ENCODE data around the gene DMXL2. TPM values are rescaled to one million over a fixed set of nuclear protein-coding genes. Genes with fewer than 3 reads are reported as not detected.

The DMXL2 gene
- total and polyA plus RNA-seq, 9 of the 15 experiments (the other 6 are each of a cell fraction or from before 2014, with no cell fraction given): 9.3 to 57.7 (median 30.7) TPM

DNA sequence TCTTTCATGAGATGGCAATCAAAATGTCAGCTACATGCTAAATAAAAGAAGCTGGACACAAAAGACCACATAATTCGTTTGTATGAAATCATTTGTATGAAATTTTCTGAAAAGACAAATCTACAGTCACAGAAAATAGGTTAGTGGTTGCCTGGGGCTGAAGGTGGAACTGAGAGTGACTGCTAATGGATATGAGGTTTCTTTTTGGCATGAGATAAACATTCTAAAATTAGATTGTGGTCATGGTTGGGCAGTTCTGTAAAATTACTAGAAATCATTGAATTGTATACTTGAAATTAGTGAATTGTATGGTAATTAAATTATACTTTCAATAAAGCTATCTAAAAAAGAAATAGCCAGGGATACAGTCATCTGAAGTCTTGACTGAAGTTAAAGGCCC is 2.7 kb upstream of the DMXL2 start:
- no peaks in the 10 kb centered on the region for H4K20me1 ChIP-seq (replicated peaks; ENCODE audit: control insufficient read depth, insufficient read depth, low read length)
- no peaks in the 10 kb centered on the region for H3K9me1 ChIP-seq (ENCODE audit: control insufficient read depth, insufficient read depth, low read length)
- FAIRE-seq: no peak
- 0% methylated on average over 1 of the region's 1 CpG for WGBS (ENCODE audit: insufficient coverage, low coverage, missing lambda C conversion rate)
- intact Hi-C loops (cut with micrococcal nuclease): loop anchor here (10.0 kb wide), 1 partner anchor 90 kb away; no protein-coding TSS in a partner anchor
- H3K79me2 ChIP-seq (ENCODE audit: control insufficient read depth, insufficient read depth, low read length): peaks cover 22% of the 10 kb centered on the region
- H3K9ac ChIP-seq (ENCODE audit: insufficient read depth in 1 of 2, low read depth in 2 of 2, low read length in 2 of 2): no peak overlapping the region
- H3K9me3 ChIP-seq (replicated peaks; ENCODE audit: control insufficient read depth, insufficient read depth, low read depth, low read length): no peaks in the 10 kb centered on the region
- POLR2A ChIA-PET: interaction anchor here (0.6 kb wide), 1 partner anchor 365 kb away, joined by 3 read pairs; no protein-coding TSS in a partner anchor
- peaks cover 17 to 19% of the 10 kb centered on the region in 2 experiments; a peak in 3 of 5 replicates for H3K4me1 ChIP-seq (replicated peaks in 1 of 2; ENCODE audit: control insufficient read depth in 2 of 2, insufficient read depth in 2 of 2, low read length in 2 of 2)
- H3K4me2 ChIP-seq (ENCODE audit: insufficient read depth, low read length): no peak overlapping the region
- no TSS peak for BruUV-seq (replicated peaks)
- no peaks in the 10 kb centered on the region for H3K36me3 ChIP-seq (ENCODE audit: control insufficient read depth, insufficient read depth, low read length)
- ATAC-seq: no peak
- peak; percentile 36; the same call in 1 of the 2 replicates for TF ChIP-seq MEF2A (IDR thresholded peaks at IDR 0.05; ENCODE audit: control insufficient read depth, low read depth, low read length)
- no peak for TF ChIP-seq ZBTB17 (CRISPR knock-in tag; IDR thresholded peaks at IDR 0.05)
- TF ChIP-seq ZNF766 (CRISPR knock-in tag; conservative IDR thresholded peaks at IDR 0.05): peak; percentile 52; the same call in 1 of the 2 replicates
- in situ Hi-C loops (cut with MboI): no loop called here
- DNase-seq (ENCODE audit: extremely low read depth in 1 of 4, low spot score in 3 of 4): no peak
- no peak overlapping the region for H3K27ac ChIP-seq (ENCODE audit: extremely low read depth, low read depth, low read length)
- no peak overlapping the region for H3K4me3 ChIP-seq
- no peaks in the 10 kb centered on the region for H3K27me3 ChIP-seq (ENCODE audit: control insufficient read depth in 2 of 2, insufficient read depth in 2 of 2, low read length in 2 of 2)
- CTCF ChIA-PET (ENCODE audit: low intra/inter-chr PET ratio): no interaction called here
- H2AFZ ChIP-seq (ENCODE audit: low read depth, low read length): no peak overlapping the region

DNA sequence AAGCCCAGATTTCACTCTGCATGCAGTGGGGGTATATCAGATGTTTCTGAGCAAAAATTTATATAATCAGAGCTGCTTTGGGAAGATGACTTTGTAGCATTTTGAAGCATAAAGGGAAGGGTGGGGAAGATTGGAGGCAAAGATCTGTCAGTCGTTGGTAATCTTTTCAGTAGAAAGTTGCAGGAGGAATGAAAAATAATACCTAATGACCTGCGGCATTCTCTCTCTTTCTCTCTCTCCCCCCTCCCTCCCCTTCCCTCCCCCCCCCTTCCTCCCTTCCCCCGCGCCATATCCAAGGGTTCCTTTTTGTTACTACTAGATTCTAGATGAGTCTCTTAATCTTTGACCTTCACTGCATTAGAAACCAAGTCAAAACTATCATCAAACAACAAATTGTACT is 1.5 kb upstream of the DMXL2 start:
- Histone ChIP-seq H3K4me2 (ENCODE audit: insufficient read depth, low read length) (peak overlapping the region; percentile 91; the same call in 1 of the 2 replicates), H3K36me3 (ENCODE audit: control insufficient read depth, insufficient read depth, low read length) (no peaks in the 10 kb centered on the region), H3K4me3 (no peak overlapping the region), H4K20me1 (replicated peaks; ENCODE audit: control insufficient read depth, insufficient read depth, low read length) (no peaks in the 10 kb centered on the region), H3K79me2 (ENCODE audit: control insufficient read depth, insufficient read depth, low read length) (peaks cover 32% of the 10 kb centered on the region), H3K9me3 (replicated peaks; ENCODE audit: control insufficient read depth, insufficient read depth, low read depth, low read length) (no peaks in the 10 kb centered on the region), H3K9me1 (ENCODE audit: control insufficient read depth, insufficient read depth, low read length) (no peaks in the 10 kb centered on the region), H3K9ac (ENCODE audit: insufficient read depth in 1 of 2, low read depth in 2 of 2, low read length in 2 of 2) (no peak overlapping the region), H3K27me3 (ENCODE audit: control insufficient read depth in 2 of 2, insufficient read depth in 2 of 2, low read length in 2 of 2) (no peaks in the 10 kb centered on the region), H3K27ac (ENCODE audit: extremely low read depth, low read depth, low read length) (no peak overlapping the region; the same call in 2 of the 3 replicates), H2AFZ (ENCODE audit: low read depth, low read length) (no peak overlapping the region), H3K4me1 (replicated peaks in 1 of 2; ENCODE audit: control insufficient read depth in 2 of 2, insufficient read depth in 2 of 2, low read length in 2 of 2) (peaks cover 15 to 19% of the 10 kb centered on the region in 2 experiments; a peak in 3 of 5 replicates)
- in situ Hi-C loops (cut with MboI): no loop called here
- ATAC-seq: no peak
- no peak for FAIRE-seq
- TF ChIP-seq, protein P1, sequence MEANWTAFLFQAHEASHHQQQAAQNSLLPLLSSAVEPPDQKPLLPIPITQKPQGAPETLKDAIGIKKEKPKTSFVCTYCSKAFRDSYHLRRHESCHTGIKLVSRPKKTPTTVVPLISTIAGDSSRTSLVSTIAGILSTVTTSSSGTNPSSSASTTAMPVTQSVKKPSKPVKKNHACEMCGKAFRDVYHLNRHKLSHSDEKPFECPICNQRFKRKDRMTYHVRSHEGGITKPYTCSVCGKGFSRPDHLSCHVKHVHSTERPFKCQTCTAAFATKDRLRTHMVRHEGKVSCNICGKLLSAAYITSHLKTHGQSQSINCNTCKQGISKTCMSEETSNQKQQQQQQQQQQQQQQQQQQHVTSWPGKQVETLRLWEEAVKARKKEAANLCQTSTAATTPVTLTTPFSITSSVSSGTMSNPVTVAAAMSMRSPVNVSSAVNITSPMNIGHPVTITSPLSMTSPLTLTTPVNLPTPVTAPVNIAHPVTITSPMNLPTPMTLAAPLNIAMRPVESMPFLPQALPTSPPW (CRISPR knock-in tag; IDR thresholded peaks at IDR 0.05): peak; percentile 42
- TF ChIP-seq HNRNPK (IDR thresholded peaks at IDR 0.05; ENCODE audit: low read depth, low read length, poor library complexity, severe bottlenecking): peak; percentile 66
- no peak for TF ChIP-seq HDAC3 (IDR thresholded peaks at IDR 0.05; ENCODE audit: borderline replicate concordance, partially characterized antibody)
- TF ChIP-seq, protein P2, sequence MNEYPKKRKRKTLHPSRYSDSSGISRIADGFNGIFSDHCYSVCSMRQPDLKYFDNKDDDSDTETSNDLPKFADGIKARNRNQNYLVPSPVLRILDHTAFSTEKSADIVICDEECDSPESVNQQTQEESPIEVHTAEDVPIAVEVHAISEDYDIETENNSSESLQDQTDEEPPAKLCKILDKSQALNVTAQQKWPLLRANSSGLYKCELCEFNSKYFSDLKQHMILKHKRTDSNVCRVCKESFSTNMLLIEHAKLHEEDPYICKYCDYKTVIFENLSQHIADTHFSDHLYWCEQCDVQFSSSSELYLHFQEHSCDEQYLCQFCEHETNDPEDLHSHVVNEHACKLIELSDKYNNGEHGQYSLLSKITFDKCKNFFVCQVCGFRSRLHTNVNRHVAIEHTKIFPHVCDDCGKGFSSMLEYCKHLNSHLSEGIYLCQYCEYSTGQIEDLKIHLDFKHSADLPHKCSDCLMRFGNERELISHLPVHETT (CRISPR knock-in tag; conservative IDR thresholded peaks at IDR 0.05 in 1 of 2, IDR thresholded peaks at IDR 0.05 in 1 of 2): 0 out of 4 replicates have a peak, but pooled peaks of 1 of the 2 experiments have one; percentile 4
- POLR2A ChIA-PET: interaction anchor here (0.7 to 1.2 kb wide), 2 partner anchors 22 to 945 kb away, joined by 3 to 5 read pairs; partner anchors contain the start of gene ARPP19
- intact Hi-C loops (cut with micrococcal nuclease): loop anchor here (5.0 to 10.0 kb wide), 2 partner anchors 57 to 89 kb away; no protein-coding TSS in a partner anchor
- no peak for DNase-seq (ENCODE audit: extremely low read depth in 1 of 4, low spot score in 3 of 4)
- CTCF ChIA-PET (ENCODE audit: low intra/inter-chr PET ratio): no interaction called here
- 20% methylated on average over 1 of the region's 4 CpGs for WGBS (ENCODE audit: insufficient coverage, low coverage, missing lambda C conversion rate)
- no TSS peak for BruUV-seq (replicated peaks)
